C4-2B (cell line): Measurements from ENCODE around the gene PLPP2.

Experiments
- CTCF ChIP-seq: fragments of 450-650 bp; conservative IDR thresholded peaks from 2 replicates; pipeline ENCODE4 v1.5.1; 2017; ENCODE audit warnings: mild to moderate bottlenecking
- ZFX ChIP-seq: fragments of 450-650 bp; IDR thresholded peaks from 2 replicates; pipeline ENCODE4 v1.6.1; 2017

- TF ChIP-seq CTCF (no peak), ZFX (no peak)
Observed at GRCh38 chr19:318509-318774, 27.2 kb upstream of the PLPP2 start.
